Subcutaneous preadipocyte (primary cell): ENCODE results near the gene GTF3C1. TPM values are rescaled to one million over a fixed set of nuclear protein-coding genes. Genes with fewer than 3 reads are reported as not detected.

Source experiments
- total RNA-seq: library from RNA; depleted of rRNA; stranded (reverse); fragments of >200 nt; gene quantifications from 2 replicates; pipeline ENCODE4 v1.2.3, GENCODE V29; 2012

GTF3C1 gene, protein sequence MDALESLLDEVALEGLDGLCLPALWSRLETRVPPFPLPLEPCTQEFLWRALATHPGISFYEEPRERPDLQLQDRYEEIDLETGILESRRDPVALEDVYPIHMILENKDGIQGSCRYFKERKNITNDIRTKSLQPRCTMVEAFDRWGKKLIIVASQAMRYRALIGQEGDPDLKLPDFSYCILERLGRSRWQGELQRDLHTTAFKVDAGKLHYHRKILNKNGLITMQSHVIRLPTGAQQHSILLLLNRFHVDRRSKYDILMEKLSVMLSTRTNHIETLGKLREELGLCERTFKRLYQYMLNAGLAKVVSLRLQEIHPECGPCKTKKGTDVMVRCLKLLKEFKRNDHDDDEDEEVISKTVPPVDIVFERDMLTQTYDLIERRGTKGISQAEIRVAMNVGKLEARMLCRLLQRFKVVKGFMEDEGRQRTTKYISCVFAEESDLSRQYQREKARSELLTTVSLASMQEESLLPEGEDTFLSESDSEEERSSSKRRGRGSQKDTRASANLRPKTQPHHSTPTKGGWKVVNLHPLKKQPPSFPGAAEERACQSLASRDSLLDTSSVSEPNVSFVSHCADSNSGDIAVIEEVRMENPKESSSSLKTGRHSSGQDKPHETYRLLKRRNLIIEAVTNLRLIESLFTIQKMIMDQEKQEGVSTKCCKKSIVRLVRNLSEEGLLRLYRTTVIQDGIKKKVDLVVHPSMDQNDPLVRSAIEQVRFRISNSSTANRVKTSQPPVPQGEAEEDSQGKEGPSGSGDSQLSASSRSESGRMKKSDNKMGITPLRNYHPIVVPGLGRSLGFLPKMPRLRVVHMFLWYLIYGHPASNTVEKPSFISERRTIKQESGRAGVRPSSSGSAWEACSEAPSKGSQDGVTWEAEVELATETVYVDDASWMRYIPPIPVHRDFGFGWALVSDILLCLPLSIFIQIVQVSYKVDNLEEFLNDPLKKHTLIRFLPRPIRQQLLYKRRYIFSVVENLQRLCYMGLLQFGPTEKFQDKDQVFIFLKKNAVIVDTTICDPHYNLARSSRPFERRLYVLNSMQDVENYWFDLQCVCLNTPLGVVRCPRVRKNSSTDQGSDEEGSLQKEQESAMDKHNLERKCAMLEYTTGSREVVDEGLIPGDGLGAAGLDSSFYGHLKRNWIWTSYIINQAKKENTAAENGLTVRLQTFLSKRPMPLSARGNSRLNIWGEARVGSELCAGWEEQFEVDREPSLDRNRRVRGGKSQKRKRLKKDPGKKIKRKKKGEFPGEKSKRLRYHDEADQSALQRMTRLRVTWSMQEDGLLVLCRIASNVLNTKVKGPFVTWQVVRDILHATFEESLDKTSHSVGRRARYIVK (N-terminal part only)
- 68.0 and 73.7 TPM in 2 replicates for total RNA-seq

DNA sequence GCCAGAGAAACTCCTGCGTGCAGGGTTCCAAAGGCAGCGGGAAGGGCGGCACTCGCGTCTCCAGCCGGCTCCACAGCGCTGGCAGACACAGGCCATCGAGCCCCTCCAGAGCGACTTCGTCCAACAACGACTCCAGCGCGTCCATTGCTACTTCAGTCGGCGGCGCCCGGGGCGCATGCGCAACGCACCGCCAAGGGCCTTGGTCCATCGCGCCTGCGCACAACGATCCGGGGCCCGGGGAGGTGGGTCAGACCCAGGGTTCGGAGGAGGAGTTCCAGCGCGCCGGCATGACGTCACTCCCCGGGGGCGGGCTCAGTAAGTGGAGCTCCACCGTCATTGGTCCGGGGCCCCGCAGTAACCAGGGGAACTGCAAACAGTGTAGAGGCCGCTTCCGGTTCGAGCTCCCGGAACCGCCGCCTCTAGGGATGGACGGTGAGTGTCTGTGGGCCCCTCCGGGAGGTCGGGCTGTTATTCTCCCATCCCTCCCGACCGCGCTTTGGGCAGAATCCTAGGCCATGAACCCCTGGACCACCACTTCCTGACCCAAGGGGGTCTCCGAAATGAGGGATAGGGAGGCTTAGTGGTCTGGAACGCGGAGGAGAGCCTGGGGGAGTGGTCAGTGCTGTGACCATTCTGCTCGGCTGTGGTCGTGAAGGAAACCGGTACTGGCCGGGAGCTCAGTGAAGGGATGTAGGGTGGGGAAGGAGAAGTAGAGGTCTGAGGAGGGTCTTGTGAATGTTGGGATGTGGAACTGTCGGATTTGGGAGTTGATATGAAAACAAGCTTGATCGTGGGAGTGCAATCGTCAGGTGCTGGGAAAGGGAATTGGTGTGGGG, at the start of gene GTF3C1, which contains the start of gene KATNIP:
GTF3C1 (minus strand) TSS at position 168 of the 836 bp plus-strand sequence; CDS start at position 145, 23 bp downstream.
KATNIP (plus strand) TSS at position 399 of the 836 bp plus-strand sequence; CDS start at position 426, 27 bp downstream.

Other genes starting within 250 kb of the GTF3C1 start
- 24.6 and 41.2 TPM in 2 replicates for gene IL4R, start 235.9 kb downstream of the GTF3C1 start, total RNA-seq
- gene IL21R, start 147.7 kb downstream of the GTF3C1 start, total RNA-seq, result 2.6 and 4.7 TPM in 2 replicates
- 20.3 and 20.9 TPM in 2 replicates for gene KATNIP, start 231 bp upstream of the GTF3C1 start, total RNA-seq